HG03039 (cell line): Measurements from ENCODE around the gene CUX1.
"Not testable (repeated sequence)": the region's sequence is repeated elsewhere in the genome, so short reads cannot be mapped to it uniquely, and the experiment has no call there.

ENCODE experiments used
- ATAC-seq: cut with Tn5 transposase; IDR thresholded peaks from one replicate; pipeline ENCODE4 v1.9.1; 2021; ENCODE audit warnings: mild to moderate bottlenecking, moderate library complexity; ENCODE audit not compliant: unreplicated experiment

Gene CUX1

DNA sequence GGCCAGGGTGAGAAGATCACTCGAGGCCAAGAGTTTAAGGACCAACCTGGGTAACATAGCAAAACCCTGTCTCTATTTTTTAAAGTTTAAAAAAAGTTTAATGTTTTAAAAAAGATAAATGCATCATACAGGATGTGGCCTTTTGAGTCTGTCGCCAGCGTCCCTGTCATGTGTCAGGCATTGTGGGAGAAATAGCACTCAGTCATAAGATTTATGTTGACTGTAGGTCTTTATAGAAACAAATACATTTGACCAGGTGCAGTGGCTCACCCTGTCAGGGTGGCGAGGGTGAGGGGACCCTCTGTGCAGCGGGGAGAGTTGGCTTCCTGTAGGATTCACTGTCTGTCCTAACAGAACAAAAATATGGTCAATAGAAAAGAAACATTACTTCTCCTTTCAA is 405.8 kb downstream of the CUX1 start:
- ATAC-seq: no peak

DNA sequence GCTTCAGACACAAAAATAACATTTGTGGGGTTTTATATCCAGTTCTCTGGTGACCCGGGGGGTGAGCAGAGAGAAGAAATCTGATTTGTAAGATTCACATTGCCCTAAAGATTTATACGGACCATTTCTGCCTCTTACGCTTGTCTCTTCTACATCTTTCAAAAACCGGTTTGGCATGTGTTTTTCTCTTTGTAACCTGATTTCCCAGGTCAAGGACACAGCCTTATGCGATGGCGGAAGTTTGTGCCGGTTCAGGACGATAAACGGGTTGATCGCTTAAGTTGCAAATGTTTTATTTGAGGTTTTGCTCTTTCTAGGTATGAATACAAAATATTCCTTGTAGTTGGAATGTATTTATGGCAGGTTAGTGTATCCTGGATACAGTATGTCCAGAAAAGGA is 407.6 kb downstream of the CUX1 start:
- ATAC-seq: no peak

DNA sequence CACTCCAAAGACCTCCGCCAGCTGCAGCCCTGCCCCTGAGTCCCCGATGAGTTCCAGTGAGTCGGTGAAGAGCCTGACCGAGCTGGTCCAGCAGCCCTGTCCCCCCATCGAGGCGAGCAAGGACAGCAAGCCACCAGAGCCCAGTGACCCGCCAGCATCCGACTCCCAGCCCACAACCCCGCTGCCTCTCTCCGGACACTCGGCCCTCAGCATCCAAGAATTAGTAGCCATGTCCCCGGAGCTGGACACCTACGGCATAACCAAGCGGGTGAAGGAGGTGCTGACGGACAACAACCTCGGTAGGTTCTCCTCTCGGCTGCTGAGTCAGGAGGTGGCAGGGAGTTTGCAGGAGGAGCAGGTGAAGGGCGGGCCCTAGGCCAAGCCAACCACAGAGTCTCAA is 409.9 kb downstream of the CUX1 start:
- no peak for ATAC-seq

DNA sequence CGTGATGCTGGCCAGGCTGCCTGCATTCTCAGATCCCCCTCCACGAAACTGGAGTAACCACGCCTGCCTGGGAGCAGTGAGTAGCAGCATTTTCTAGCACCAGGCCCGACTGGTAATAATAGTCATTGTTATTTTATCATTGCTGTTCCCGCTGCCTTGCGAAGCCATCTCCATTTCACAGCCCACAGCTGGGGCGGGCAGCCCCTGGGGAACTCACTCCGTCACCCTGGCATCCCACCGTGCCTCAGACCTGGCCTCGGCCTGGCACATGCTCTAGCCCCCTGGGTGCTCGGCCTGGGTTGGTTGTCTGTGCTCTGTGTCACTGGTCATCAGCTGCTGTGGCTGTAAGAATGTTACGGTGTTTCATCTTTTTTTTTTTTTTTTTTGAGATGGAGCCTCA is 411.5 kb downstream of the CUX1 start:
- ATAC-seq: no peak

DNA sequence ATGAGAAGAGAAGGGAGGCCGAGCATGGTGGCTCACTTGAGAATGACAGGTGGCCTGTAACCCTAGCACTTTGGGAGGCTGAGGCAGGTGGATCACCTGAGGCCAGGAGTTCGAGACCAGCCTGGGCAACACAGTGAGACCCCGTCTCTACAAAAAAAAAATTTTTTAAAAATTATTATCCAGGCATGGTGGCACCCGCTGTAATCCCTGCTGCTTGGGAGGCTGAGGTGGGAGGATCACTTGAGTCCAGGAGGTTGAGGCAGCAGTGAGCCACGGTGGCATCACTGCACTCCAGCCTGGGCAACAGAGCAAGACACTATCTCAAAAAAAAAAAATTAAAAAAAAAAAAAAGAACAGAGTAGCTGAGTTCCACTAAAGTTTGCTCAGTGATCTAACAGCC is 412.7 kb downstream of the CUX1 start:
- ATAC-seq: not testable (repeated sequence)

DNA sequence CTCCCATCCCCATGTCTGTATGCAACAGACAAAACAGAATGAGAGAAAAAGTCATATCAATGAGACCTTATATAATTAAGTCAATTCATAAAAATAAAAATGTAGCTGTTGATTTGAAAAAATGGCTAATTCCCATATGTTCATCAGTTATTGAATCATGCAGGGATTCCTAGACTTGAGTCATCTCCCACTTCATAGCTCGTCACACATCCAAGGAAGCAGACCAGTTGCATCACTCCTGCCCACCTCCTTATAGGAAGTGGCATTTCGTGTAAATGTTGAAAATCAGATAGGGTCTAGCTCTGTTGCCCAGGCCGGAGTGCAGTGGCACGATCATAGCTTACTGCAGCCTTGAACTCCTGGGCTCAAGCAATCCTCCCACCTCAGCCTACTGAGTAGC is 413.2 kb downstream of the CUX1 start:
- no peak for ATAC-seq

DNA sequence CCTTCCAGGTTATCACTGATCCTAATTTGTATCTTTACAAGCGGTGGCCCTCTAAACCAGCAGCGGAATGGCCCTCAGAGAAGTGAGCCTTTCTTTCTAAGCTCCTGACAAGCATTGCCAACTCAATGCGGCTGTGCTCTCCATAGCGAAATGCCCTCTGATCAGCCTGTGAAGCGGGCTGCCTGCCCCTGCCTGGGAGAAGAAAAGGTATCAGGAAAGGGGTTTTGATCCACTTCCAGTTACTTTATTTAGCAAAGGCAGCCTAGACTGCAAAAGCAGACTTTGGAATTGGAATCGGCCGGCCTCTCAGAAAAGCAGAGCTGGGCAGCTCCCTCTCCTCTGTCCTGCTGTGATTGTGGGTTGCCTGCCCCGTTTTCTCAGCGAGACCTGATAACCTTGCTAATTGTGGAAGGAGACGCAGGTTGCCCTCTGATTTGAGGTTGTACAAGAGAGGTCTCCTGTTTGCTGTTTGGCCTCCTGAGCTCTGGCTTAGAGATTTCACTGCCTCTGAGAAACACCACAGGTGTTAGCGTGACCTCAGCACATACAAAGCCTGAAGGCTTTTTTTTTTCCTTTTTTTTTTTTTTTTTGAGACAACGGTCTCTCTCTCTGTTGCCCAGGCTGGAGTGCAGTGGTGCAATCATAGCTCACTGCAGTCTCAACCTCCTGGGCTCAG is 415.3 kb downstream of the CUX1 start:
- no peak for ATAC-seq

DNA sequence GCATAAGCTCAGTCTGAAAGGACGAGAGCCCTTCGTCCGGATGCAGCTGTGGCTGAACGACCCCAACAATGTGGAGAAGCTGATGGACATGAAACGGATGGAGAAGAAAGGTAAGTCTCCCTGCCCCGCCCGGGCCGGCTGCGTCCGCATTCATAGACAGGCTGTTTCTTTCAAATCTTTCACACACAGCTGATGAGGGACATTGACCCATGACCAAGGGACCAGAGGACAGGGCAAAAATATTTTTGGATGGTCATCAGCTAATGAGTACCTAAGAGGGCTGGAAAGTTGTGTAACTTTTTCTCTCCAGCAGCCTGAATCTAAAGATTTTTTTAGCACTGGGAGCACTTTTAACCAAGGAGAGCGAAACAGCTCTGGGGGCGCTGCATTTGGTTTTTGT is 416.7 kb downstream of the CUX1 start:
- no peak for ATAC-seq

DNA sequence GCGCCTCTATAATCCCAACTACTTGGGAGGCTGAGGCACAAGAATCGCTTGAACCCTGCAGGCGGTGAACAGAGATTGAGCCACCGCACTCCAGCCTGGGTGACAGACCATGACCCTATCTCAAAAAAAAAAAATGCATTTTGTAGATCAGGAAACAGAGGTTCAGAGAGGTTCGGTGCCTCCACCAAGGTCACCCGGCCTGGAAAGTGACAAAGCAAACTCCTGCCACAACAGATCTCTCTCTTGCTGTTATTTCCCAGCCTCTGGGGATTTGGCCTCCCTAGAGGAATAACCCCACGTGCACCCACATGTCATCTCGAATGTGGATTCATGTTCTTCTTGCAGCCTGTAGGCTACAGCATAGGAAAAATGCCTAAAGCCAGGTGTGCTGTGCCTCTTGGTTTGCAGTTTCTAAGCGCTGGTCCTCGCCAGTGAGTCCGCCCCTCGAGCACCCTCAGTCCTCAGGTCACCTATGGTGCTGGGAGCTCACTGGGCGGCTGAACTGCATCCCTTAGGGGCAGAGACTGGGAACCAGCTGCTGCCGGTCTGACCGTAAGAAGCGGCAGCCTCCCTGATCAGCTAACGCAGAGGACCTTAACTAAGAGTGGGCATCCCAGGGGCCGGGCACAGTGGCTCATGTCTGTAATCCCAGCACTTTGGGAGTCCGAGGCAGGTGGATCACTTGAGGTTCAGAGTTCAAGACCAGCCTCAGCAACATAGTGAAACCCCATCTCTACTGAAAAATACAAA is 417.6 kb downstream of the CUX1 start:
- ATAC-seq: no peak

DNA sequence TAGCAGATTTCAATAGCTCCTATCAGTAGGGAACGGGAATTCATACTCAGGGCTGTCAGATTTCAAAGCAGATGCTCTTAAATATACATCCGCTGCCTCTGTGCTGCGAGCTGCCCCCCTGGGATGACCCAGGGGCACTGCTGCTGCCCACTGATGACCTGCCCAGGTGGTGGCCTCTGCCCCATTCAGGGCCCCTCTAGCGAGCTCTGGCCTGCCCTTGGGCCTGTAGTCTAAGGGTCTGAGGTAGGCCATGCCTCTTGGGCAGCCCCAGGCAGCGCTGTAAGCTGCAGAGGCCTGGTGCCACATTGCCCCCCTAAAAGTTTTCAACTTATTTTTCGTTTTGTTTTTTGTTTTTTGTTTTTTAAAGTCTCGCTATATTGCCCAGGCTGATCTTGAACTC is 418.7 kb downstream of the CUX1 start:
- ATAC-seq: no peak

DNA sequence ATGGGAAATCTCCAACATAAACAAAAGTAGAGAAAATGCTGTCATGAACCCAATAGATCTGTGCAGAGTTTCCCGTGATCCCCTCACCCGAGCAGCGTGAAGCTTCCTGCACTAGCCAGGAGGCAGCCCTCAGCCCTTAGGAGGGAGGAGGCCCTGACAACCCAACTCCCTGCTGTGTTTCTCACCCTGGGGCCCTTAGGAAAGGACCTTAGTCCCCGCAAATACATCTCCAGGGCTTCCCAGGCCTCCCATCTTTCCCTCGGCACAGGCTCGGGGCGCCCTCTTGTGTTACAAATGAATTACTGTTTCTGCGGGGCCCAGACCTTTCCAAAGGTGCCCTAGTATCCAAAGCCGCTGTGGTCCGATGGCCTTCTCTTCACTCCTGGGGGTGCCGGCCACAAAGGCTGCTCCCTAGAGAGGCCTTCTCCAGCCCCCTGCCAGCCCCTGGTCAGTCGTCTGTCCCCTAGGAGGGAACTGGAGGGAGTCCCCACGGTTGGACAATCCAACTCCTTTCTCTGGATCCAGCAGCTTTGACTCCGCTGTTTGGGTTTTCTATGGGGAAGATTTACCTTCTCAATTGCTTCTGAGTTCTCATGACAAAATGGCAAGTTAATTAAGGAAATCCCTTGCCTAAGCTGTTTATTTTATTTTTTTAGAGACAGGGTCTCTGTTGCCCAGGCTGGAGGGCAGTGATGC is 419.3 kb downstream of the CUX1 start:
- ATAC-seq: no peak

DNA sequence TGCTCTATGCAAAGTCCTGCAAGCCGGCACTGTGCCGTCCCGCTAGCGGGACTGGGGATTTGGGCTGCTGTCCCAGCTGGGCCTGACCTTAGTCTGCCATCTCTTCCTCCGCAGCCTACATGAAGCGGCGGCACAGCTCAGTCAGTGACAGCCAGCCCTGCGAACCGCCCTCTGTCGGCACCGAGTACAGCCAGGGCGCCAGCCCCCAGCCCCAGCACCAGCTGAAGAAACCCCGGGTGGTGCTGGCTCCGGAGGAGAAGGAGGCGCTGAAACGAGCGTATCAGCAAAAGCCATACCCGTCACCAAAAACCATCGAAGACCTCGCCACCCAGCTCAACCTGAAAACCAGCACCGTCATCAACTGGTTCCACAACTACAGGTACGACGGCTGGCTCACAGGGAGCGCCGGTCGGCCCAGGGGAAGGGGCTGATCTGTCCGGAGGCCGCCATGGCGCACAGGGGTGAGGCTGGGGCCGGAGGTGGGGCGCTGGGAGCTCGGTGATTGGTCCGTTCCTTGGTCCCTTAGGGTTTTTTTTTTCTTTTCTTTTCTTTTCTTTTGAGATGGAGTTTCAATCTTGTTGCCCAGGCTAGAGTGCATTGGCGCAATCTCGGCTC is 421.9 kb downstream of the CUX1 start:
- ATAC-seq: no peak

DNA sequence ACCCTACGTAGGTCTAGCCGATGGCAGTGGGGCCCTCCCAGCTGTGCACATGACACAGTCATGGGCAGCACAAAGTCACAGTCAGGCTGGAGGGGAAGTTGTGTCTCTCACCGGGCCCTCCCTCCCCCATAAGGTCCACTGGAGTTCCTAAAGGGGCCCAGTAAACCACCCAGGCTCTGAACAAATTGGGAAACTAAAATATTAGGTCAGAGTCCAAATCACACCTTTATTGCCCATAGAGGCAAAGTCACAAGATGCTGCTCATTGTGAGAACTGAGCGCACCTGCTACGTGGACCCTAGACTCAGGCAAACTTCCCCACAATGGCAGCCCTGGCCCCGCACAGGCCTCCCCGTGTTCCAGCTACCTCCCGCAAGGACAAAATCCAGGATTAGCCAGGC is 424.0 kb downstream of the CUX1 start:
- ATAC-seq: no peak

DNA sequence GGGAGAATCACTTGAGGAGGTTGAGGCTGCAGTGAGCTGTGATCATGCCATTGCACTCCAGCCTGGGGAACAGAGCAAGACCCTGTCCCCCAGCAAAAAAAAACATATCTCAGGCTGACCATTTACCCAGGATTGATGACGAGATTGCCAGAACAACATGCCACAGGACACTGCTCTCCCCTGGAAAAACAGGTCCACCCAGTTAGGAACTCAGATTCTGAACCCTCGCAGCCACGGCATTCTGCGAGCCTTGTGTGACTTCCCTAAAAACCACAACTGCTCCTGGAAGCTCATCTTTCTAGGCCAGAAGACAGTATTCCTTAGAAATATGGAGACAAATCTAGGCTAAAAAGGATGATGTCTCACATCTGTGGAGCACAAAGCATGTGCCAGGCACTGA is 427.2 kb downstream of the CUX1 start:
- ATAC-seq: no peak

DNA sequence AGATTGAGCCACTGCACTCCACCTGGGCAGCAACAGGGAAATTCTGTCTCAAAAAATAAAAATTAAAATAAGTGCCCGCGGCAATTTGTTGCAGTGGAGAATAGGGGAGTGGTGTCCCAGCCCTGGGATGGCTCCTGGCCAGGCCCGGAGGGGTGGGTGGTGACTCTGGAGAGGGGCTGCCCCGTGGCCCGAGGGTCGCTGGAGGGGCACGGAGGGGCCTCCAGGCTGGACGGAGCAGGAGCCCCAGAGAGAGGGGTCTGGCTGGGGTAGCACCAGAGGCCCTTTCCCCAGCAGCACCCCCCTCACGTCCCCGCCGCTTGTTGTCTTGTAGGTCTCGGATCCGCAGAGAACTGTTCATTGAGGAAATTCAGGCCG is 430.6 kb downstream of the CUX1 start:
- ATAC-seq: no peak

DNA sequence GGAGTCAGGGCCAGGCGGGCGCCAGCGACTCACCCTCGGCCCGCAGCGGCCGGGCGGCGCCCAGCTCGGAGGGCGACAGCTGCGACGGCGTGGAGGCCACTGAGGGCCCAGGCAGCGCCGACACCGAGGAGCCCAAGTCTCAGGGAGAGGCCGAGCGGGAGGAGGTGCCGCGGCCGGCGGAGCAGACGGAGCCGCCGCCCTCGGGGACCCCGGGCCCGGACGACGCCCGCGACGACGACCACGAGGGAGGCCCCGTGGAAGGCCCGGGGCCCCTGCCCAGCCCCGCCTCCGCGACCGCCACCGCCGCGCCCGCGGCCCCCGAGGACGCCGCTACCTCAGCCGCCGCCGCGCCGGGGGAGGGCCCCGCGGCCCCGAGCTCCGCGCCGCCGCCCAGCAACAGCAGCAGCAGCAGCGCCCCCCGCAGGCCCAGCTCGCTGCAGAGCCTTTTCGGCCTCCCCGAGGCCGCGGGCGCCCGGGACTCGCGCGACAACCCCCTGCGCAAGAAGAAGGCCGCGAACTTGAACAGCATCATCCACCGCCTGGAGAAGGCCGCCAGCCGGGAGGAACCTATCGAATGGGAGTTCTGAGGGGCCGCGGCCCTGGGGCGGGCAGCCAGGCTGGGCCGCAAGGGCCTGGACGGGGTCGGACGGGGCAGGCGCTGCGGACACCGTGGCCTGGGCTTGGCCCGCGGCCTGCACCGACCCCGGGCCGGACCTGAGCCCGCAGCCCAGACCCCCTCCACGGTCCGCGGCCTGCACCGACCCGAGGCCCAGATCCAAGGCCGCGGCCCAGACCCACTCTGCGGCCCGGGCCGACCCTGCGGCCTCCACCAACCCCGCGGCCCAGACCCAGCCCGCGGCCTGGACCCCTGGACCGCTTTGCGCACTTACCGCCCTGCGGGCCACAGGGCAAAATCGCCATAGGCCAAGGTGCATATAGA is 431.3 kb downstream of the CUX1 start:
- no peak for ATAC-seq

DNA sequence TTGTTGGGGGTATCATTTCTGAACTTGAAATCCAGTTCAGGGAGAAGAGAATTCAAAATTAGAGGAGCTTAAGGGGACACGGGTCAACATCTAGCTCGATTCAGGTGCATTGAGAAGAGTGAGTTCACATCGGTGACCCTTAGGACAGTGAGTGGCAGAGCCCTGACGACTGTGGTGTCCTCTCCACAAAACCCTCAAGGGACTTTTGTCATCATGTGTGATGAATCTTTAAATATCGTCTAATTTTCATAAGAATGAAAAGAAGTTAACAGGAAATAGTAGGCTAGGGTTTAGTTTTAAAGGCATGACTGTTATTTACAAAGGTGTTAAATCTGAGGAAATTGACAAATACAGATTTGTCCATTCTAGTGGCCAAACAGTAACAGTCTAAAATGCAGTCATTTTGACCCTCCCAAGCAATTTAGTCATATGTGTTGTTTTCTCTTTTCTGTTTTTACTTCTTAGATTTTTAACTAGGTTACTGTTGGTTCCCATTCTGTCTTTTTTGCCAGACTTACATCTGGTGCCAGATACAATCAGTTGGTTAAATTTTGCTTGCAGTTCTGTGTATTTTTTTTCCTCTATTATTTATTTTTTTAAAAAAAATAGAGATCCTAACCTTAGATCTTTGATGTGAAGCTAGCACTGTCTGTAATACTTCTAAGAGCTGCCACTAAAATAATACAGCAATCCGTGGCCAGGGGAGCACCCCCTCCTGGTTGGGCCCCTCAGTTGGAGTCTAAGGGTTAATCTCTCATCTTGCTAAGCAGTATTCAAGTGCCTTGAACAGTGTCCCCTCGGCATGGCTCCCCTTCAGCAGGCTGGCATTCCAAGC is 434.3 kb downstream of the CUX1 start:
- no peak for ATAC-seq

DNA sequence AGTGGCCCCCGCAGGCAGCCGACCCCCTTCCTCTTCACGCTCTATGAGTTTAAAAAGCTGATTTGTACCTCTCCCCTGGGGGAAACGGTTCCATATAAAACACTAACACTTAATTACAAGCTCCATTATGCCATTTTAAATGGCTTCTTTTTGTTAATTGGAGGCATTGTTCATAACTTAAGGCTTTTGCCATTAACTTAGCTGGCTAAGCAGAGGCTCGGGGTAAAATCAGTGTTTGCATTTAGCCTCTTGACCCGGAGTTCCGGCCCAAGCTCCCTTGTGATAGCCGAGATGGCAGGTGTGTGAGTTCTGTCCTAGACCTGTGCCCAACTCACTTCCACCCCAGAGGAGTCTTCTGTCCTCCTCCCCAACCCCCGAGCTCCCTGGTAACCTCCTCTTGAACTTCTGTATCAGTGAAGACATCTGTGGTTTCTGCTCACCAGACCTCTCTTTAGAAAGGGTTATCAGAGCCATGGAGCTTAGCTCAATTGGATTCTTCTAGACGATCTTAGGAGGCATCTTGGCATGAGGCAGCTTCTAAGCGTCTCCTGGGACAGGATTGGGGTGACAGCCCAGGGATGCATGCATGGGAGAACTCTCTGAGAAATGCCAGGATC is 435.0 kb downstream of the CUX1 start:
- ATAC-seq: no peak
